Activated CD4-positive, CD25-positive, alpha-beta regulatory T cell treated with anti-CD3 and anti-CD28 coated beads, Interleukin-2, amount 50 U/mL, for 72 hours (primary cell): ENCODE measurements around the gene FLRT3.

Source experiments
- DNase-seq: peaks from one replicate; pipeline ENCODE4 v3.0.0; 2021

Gene FLRT3

GRCh38 chr20:14313341-14314020 is 23.9 kb downstream of the FLRT3 start:
- DNase-seq, result no peak

GRCh38 chr20:14312001-14312400 is 25.4 kb downstream of the FLRT3 start:
- no peak for DNase-seq

GRCh38 chr20:14310977-14311627 is 26.3 kb downstream of the FLRT3 start:
- DNase-seq, result no peak

- DNase-seq, result no peak
These were observed 29.5 kb downstream of the FLRT3 start for GRCh38 chr20:14307956-14308355.

GRCh38 chr20:14304472-14304871 is 32.9 kb downstream of the FLRT3 start:
- DNase-seq, result no peak

GRCh38 chr20:14303651-14304050 is 33.8 kb downstream of the FLRT3 start:
- DNase-seq, result no peak

- DNase-seq, result no peak
These were observed 34.3 kb downstream of the FLRT3 start for GRCh38 chr20:14303106-14303505.

GRCh38 chr20:14299831-14300230 is 37.6 kb downstream of the FLRT3 start:
- no peak for DNase-seq

- DNase-seq, result no peak
These were observed 41.6 kb downstream of the FLRT3 start for GRCh38 chr20:14295770-14296309.

GRCh38 chr20:14295238-14295637 is 42.2 kb downstream of the FLRT3 start:
- no peak for DNase-seq

- DNase-seq, result no peak
These were observed 45.9 kb downstream of the FLRT3 start for GRCh38 chr20:14291502-14291901.

GRCh38 chr20:14288341-14289330 is 48.8 kb downstream of the FLRT3 start:
- no peak for DNase-seq

GRCh38 chr20:14284443-14284842 is 53.0 kb downstream of the FLRT3 start:
- DNase-seq, result no peak

- no peak for DNase-seq
These were observed 55.3 kb downstream of the FLRT3 start for GRCh38 chr20:14282140-14282539.
